Body of pancreas (tissue), 4 donors: Measurements from ENCODE around the gene PDE9A.

Experiments used
- CTCF ChIP-seq, 7 experiments: fragments of 450-650 bp in 4 of 7; fragments of 200-600 bp in 3 of 7; sonication (generic) in 3 of 7; IDR thresholded peaks; one replicate each; pipeline ENCODE4 v1.5.1; 2016 to 2019; ENCODE audit warnings: antibody characterized with exemption in 7 of 7
- POLR2A ChIP-seq, 3 donors: fragments of 450-650 bp; IDR thresholded peaks; one replicate each; pipeline ENCODE4 v1.6.1; 2016; ENCODE audit warnings: antibody characterized with exemption in 3 of 3, mild to moderate bottlenecking in 2 of 3

- TF ChIP-seq CTCF (IDR thresholded peaks at IDR 0.05), result no peak
- TF ChIP-seq POLR2A (IDR thresholded peaks at IDR 0.05), result no peak
These were observed 34.9 kb downstream of the PDE9A start for GRCh38 chr21:42688226-42688840.
